ENCODE data around the gene ADAMTSL2. TPM values are rescaled to one million over a fixed set of nuclear protein-coding genes. Genes with fewer than 3 reads are reported as not detected.

ADAMTSL2 gene
- polyA plus RNA-seq, 6 donors from 2014 or later = not detected

- Mint-ChIP-seq H3K9me3 (no peaks in the 10 kb centered on the region), H3K36me3 (no peaks in the 10 kb centered on the region), H3K27ac (no peak overlapping the region), H3K27me3 (peaks cover 0 to 19% (median 4%) of the 10 kb centered on the region in 3 donors), H3K4me1 (no peaks in the 10 kb centered on the region), H3K4me3 (peak overlapping the region in 1 of 8 donors; percentile 65)
- DNase-seq (no peak), ATAC-seq (ENCODE audit: low read depth in 2 of 2) (no peak)
These were observed 18.1 kb upstream of the ADAMTSL2 start for GRCh38 chr9:133516256-133516960.

DNA sequence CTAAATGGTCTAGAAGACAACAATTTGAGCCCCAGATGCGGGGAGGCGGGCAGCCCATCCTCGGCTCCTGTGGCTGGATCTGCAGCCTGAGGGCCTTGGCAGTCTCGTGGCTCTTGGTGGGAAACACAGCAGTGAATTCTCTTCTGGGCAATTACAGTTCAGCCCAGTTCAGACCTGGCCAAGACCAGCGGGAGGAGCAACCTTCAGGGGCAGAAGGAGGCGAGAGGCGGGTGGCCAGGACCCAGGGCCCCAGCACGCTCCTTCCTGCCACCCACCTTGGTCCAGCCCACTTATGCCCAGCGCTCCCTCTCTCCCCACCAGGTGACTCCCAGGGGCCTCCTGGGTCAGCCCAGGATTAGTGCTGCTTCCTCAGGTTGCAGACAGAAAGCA, 17.5 kb upstream of the ADAMTSL2 start:
- Mint-ChIP-seq H3K4me3 (peak overlapping the region in 1 of 8 donors; percentile 65), H3K4me1 (no peaks in the 10 kb centered on the region)

DNA sequence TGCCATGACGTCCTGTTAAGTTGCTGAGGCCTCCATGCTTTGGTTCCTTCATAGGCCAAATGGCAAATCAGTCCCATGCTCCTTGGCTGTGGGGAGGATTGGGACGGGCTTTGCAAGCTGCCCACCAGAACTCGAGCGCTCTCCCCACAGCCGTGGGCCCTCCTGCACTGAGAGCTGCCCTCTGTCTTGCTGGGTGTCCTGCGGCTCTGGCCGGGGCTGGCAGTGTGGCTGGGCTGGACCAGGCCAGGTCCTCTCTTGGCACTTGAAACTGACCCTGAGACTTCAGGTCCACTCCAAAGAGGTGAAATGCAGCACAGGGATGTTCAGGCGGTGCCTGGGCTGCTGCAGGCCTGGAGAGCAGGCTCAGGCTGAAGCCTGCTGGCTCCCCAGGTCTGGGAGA, 16.8 kb upstream of the ADAMTSL2 start:
- H3K4me3 Mint-ChIP-seq = no peak overlapping the region
- H3K4me1 Mint-ChIP-seq = no peaks in the 10 kb centered on the region
- ATAC-seq (ENCODE audit: low read depth in 2 of 2) = no peak
- no peaks in the 10 kb centered on the region for H3K9me3 Mint-ChIP-seq
- peaks cover 0 to 20% (median 4%) of the 10 kb centered on the region in 3 donors for H3K27me3 Mint-ChIP-seq
- H3K36me3 Mint-ChIP-seq = no peaks in the 10 kb centered on the region
- DNase-seq = no peak
- H3K27ac Mint-ChIP-seq = no peak overlapping the region

More for the DNA sequence above, 17.5 kb upstream of the ADAMTSL2 start:
- Mint-ChIP-seq H3K27ac (no peak overlapping the region), H3K36me3 (no peaks in the 10 kb centered on the region), H3K9me3 (no peaks in the 10 kb centered on the region), H3K27me3 (peaks cover 0 to 20% (median 4%) of the 10 kb centered on the region in 3 donors)
- ATAC-seq (ENCODE audit: low read depth in 2 of 2) (no peak), DNase-seq (no peak)

GRCh38 chr9:133518200-133518599, 16.3 kb upstream of the ADAMTSL2 start:
- Mint-ChIP-seq H3K9me3 (no peaks in the 10 kb centered on the region), H3K36me3 (no peaks in the 10 kb centered on the region), H3K27me3 (peaks cover 0 to 23% (median 4%) of the 10 kb centered on the region in 3 donors), H3K4me1 (no peaks in the 10 kb centered on the region), H3K4me3 (no peak overlapping the region), H3K27ac (peak overlapping the region in 1 of 6 donors; percentile 33)
- ATAC-seq (ENCODE audit: low read depth in 2 of 2) (no peak), DNase-seq (no peak)

DNA sequence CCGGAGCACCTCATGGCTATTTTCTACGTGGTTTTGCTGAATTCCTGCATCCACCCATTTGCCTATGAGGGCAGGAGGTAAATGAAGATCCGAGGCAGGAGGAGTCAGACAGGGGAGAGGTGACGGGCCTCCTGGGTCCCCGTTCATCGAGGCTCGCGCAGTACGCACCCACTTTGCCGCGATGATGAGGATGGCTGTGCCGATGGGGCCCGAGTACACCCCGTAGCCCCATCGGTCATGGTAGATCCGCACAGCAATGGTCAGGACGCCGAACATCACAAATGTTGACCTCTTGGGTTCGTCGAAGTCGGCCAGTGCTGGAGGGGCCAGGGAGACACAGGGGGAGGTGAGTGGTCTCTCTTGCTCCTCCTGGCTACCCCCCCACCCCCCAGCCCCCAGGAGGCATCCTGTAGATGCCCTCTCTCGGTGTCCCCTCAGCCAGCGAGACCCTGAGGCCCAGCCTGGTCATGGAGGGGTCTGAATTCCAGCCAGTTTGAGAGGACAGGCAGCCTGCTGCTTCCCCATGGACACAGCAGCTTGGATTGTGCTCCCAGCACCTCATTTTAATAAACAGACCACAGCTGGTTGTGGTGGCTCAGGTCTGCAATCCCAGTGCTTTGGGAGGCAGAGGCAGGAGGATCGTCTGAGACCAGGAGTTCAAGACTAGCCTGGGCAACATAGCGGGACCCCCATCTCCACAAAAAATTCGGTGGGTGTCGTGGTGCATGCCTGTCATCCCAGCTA, 15.6 kb upstream of the ADAMTSL2 start:
- Mint-ChIP-seq H3K36me3 (no peaks in the 10 kb centered on the region), H3K9me3 (no peaks in the 10 kb centered on the region), H3K4me1 (no peaks in the 10 kb centered on the region), H3K4me3 (no peak overlapping the region), H3K27me3 (peaks cover 0 to 29% (median 8%) of the 10 kb centered on the region in 3 donors), H3K27ac (peak overlapping the region in 1 of 6 donors; percentile 33)
- ATAC-seq (ENCODE audit: low read depth in 2 of 2) (no peak), DNase-seq (no peak)

- no peaks in the 10 kb centered on the region for H3K36me3 Mint-ChIP-seq
- H3K4me1 Mint-ChIP-seq = no peaks in the 10 kb centered on the region
- no peak overlapping the region for H3K4me3 Mint-ChIP-seq
- H3K9me3 Mint-ChIP-seq = no peaks in the 10 kb centered on the region
- ATAC-seq (ENCODE audit: low read depth in 2 of 2) = no peak
- no peak for DNase-seq
- peaks cover 0 to 29% (median 9%) of the 10 kb centered on the region in 3 donors for H3K27me3 Mint-ChIP-seq
- H3K27ac Mint-ChIP-seq = no peak overlapping the region
These were observed 14.8 kb upstream of the ADAMTSL2 start for GRCh38 chr9:133519693-133520092.

- no peak for ATAC-seq (ENCODE audit: low read depth in 2 of 2)
- no peak for DNase-seq
- H3K36me3 Mint-ChIP-seq = no peaks in the 10 kb centered on the region
These were observed 14.2 kb upstream of the ADAMTSL2 start for GRCh38 chr9:133520121-133520835.

DNA sequence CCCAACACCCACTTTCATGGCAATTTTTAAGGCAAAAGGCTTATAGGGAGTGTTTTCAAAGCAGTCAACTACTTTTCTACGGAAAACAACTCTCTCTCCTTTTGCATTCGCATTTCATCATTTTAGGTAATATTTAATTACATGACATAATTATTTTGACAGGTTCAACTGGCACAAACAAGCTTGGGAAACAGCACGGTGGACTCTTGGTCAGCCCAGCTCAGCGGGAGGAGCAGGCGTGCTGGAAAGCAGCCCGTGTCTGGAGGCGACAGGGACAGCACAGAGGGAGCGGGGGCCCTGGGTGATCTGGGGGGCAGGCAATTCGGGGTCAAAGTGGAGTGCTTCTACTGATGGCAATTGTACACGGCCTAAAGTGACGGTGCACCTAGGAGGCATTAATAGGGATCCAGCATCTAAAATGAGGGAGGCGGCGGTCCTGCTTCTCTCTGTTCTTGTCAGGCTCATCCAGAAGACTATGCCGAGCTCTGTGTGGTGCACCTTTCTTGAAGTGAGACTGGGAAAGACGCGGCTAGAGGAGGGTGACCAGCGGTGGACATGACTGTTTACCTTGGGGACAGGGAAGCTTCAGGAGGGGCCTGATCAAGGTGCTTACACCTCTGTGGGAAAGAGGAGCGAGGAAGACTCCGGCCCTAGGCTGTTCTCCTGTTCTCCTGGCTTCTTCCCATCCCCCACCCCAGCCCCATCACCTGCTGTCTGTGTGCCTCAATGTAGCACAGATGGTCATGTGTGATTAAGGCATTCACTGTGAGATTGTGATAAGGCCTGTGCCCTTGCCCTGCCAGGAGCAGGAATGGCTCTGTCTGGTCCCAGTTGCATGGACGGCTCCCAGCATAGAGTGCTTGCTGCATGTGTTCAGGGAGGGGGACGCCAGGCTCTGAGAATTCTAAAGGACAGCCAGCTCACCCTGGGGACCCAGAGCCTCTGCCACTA, 13.1 kb upstream of the ADAMTSL2 start:
- no peaks in the 10 kb centered on the region for H3K4me1 Mint-ChIP-seq
- H3K27me3 Mint-ChIP-seq = peaks cover 9 to 33% (median 10%) of the 10 kb centered on the region in 3 donors
- H3K4me3 Mint-ChIP-seq = no peak overlapping the region
- H3K9me3 Mint-ChIP-seq = no peaks in the 10 kb centered on the region
- ATAC-seq (ENCODE audit: low read depth in 2 of 2) (no peak), DNase-seq (no peak)
- peak overlapping the region in 1 of 6 donors; percentile 5 for H3K27ac Mint-ChIP-seq
- H3K36me3 Mint-ChIP-seq = no peaks in the 10 kb centered on the region

More at GRCh38 chr9:133520121-133520835, 14.2 kb upstream of the ADAMTSL2 start:
- Mint-ChIP-seq H3K4me1 (no peaks in the 10 kb centered on the region), H3K9me3 (no peaks in the 10 kb centered on the region), H3K27ac (no peak overlapping the region), H3K4me3 (no peak overlapping the region), H3K27me3 (peaks cover 0 to 29% (median 9%) of the 10 kb centered on the region in 3 donors)

GRCh38 chr9:133522073-133522910, 12.2 kb upstream of the ADAMTSL2 start:
- DNase-seq (no peak), ATAC-seq (ENCODE audit: low read depth in 2 of 2) (no peak)
- peaks cover 9 to 42% (median 19%) of the 10 kb centered on the region in 3 donors for H3K27me3 Mint-ChIP-seq
- no peaks in the 10 kb centered on the region for H3K9me3 Mint-ChIP-seq
- no peaks in the 10 kb centered on the region for H3K4me1 Mint-ChIP-seq
- no peak overlapping the region for H3K4me3 Mint-ChIP-seq
- H3K27ac Mint-ChIP-seq = no peak overlapping the region
- no peaks in the 10 kb centered on the region for H3K36me3 Mint-ChIP-seq

GRCh38 chr9:133523106-133523505, 11.4 kb upstream of the ADAMTSL2 start:
- Mint-ChIP-seq H3K4me1 (no peaks in the 10 kb centered on the region), H3K9me3 (no peaks in the 10 kb centered on the region), H3K27ac (peak overlapping the region in 1 of 6 donors; percentile 76), H3K4me3 (no peak overlapping the region), H3K36me3 (no peaks in the 10 kb centered on the region), H3K27me3 (peaks cover 9 to 44% (median 27%) of the 10 kb centered on the region in 3 donors)
- no peak for ATAC-seq (ENCODE audit: low read depth in 2 of 2)
- no peak for DNase-seq

GRCh38 chr9:133524146-133524545, 10.4 kb upstream of the ADAMTSL2 start:
- DNase-seq (no peak), ATAC-seq (ENCODE audit: low read depth in 2 of 2) (no peak)
- Mint-ChIP-seq H3K9me3 (no peaks in the 10 kb centered on the region), H3K4me3 (no peak overlapping the region), H3K36me3 (no peaks in the 10 kb centered on the region), H3K27me3 (peaks cover 5 to 47% (median 36%) of the 10 kb centered on the region in 3 donors), H3K4me1 (no peaks in the 10 kb centered on the region), H3K27ac (peak overlapping the region in 1 of 6 donors; percentile 67)

GRCh38 chr9:133524679-133525228, 9.8 kb upstream of the ADAMTSL2 start, which contains the start of gene MYMK:
TSS of gene MYMK (minus strand) at chr9:133524959. CDS start at chr9:133524844, 115 bp downstream.
- Mint-ChIP-seq H3K27me3 (peaks cover 5 to 53% (median 41%) of the 10 kb centered on the region in 3 donors), H3K27ac (peak within 1 kb of the TSS in 2 of 6 donors; percentile 64 to 67), H3K36me3 (no peaks in the 10 kb centered on the region), H3K9me3 (no peaks in the 10 kb centered on the region), H3K4me1 (no peaks in the 10 kb centered on the region), H3K4me3 (peak within 1 kb of the TSS in 2 of 8 donors; percentile 47 to 69)
- no peak for DNase-seq
- no peak for ATAC-seq (ENCODE audit: low read depth in 2 of 2)

Measured in naive B cell (primary cell).